ENCODE data around the gene FAM171A1. TPM values are rescaled to one million over a fixed set of nuclear protein-coding genes. Genes with fewer than 3 reads are reported as not detected.

The FAM171A1 gene
- polyA plus RNA-seq, 3 donors, result 6.6 to 14.7 (median 13.8) TPM

- H3K27ac ChIP-seq (ENCODE audit: low read depth, low read length), result no peak overlapping the region
- 76 to 81% (median 77%) methylated on average over 2 of the region's 2 CpGs for WGBS, 3 donors
Measured at GRCh38 chr10:15329437-15329836, 41.7 kb downstream of the FAM171A1 start.

- 46 to 80% (median 48%) methylated on average over 4 of the region's 4 CpGs for WGBS, 3 donors
Measured at GRCh38 chr10:15325944-15326284, 45.2 kb downstream of the FAM171A1 start.

GRCh38 chr10:15325243-15325943 lies 45.7 kb downstream of the FAM171A1 start:
- H3K27ac ChIP-seq (ENCODE audit: low read depth, low read length), result no peak overlapping the region
- WGBS, 3 donors, result 66 to 87% (median 68%) methylated on average over 20 of the region's 20 CpGs

More at GRCh38 chr10:15325944-15326284, 45.2 kb downstream of the FAM171A1 start:
- H3K27ac ChIP-seq (ENCODE audit: low read depth, low read length), result no peak overlapping the region

- no peak overlapping the region for H3K27ac ChIP-seq (ENCODE audit: low read depth, low read length)
- WGBS, 3 donors, result 78 to 92% (median 82%) methylated on average over 6 of the region's 6 CpGs
Measured at GRCh38 chr10:15324611-15325010, 46.5 kb downstream of the FAM171A1 start.

- H3K27ac ChIP-seq (ENCODE audit: low read depth, low read length), result no peak overlapping the region
- WGBS, 3 donors, result 84 to 88% (median 85%) methylated on average over 8 of the region's 8 CpGs
Measured at GRCh38 chr10:15324113-15324512, 47.0 kb downstream of the FAM171A1 start.

GRCh38 chr10:15322356-15322755 lies 48.7 kb downstream of the FAM171A1 start:
- H3K27ac ChIP-seq (ENCODE audit: low read depth, low read length), result no peak overlapping the region

GRCh38 chr10:15321431-15322341 lies 49.4 kb downstream of the FAM171A1 start:
- 17 to 52% (median 50%) methylated on average over 6 of the region's 6 CpGs for WGBS, 3 donors
- no peak overlapping the region for H3K27ac ChIP-seq (ENCODE audit: low read depth, low read length)

More at GRCh38 chr10:15322356-15322755, 48.7 kb downstream of the FAM171A1 start:
- 26 to 75% (median 62%) methylated on average over 2 of the region's 2 CpGs for WGBS, 3 donors

- no peak overlapping the region for H3K27ac ChIP-seq (ENCODE audit: low read depth, low read length)
- WGBS, 3 donors, result 39 to 89% (median 76%) methylated on average over 3 of the region's 3 CpGs
Measured at GRCh38 chr10:15320522-15321203, 50.4 kb downstream of the FAM171A1 start.

- H3K27ac ChIP-seq (ENCODE audit: low read depth, low read length), result no peak overlapping the region
- 93 to 95% (median 93%) methylated on average over 7 of the region's 7 CpGs for WGBS, 3 donors
Measured at GRCh38 chr10:15320118-15320517, 51.0 kb downstream of the FAM171A1 start.

GRCh38 chr10:15316871-15317464 lies 54.1 kb downstream of the FAM171A1 start:
- H3K27ac ChIP-seq (ENCODE audit: low read depth, low read length), result no peak overlapping the region
- 86 to 93% (median 92%) methylated on average over 9 of the region's 9 CpGs for WGBS, 3 donors

GRCh38 chr10:15316145-15316544 lies 54.9 kb downstream of the FAM171A1 start:
- H3K27ac ChIP-seq (ENCODE audit: low read depth, low read length), result no peak overlapping the region
- 51 to 92% (median 91%) methylated on average over 9 of the region's 9 CpGs for WGBS, 3 donors

- WGBS, 3 donors, result 85 to 97% (median 95%) methylated on average over 8 of the region's 8 CpGs
- H3K27ac ChIP-seq (ENCODE audit: low read depth, low read length), result no peak overlapping the region
Measured at GRCh38 chr10:15315286-15315685, 55.8 kb downstream of the FAM171A1 start.

GRCh38 chr10:15314482-15315045 lies 56.5 kb downstream of the FAM171A1 start:
- H3K27ac ChIP-seq (ENCODE audit: low read depth, low read length), result no peak overlapping the region
- 96 to 97% (median 96%) methylated on average over 17 of the region's 17 CpGs for WGBS, 3 donors

- 17 to 62% (median 18%) methylated on average over 13 of the region's 13 CpGs for WGBS, 3 donors
Measured at GRCh38 chr10:15313843-15314242, 57.2 kb downstream of the FAM171A1 start.

GRCh38 chr10:15313047-15313446 lies 58.0 kb downstream of the FAM171A1 start:
- no peak overlapping the region for H3K27ac ChIP-seq (ENCODE audit: low read depth, low read length)
- WGBS, 3 donors, result 56 to 67% (median 60%) methylated on average over 4 of the region's 4 CpGs

More at GRCh38 chr10:15313843-15314242, 57.2 kb downstream of the FAM171A1 start:
- H3K27ac ChIP-seq (ENCODE audit: low read depth, low read length), result no peak overlapping the region

GRCh38 chr10:15311569-15312280 lies 59.4 kb downstream of the FAM171A1 start:
- 84 to 92% (median 87%) methylated on average over 12 of the region's 12 CpGs for WGBS, 3 donors

GRCh38 chr10:15310776-15311568 lies 60.1 kb downstream of the FAM171A1 start:
- H3K27ac ChIP-seq (ENCODE audit: low read depth, low read length), result no peak overlapping the region
- WGBS, 3 donors, result 96 to 98% (median 97%) methylated on average over 5 of the region's 5 CpGs

More at GRCh38 chr10:15311569-15312280, 59.4 kb downstream of the FAM171A1 start:
- H3K27ac ChIP-seq (ENCODE audit: low read depth, low read length), result no peak overlapping the region
